ENCODE results near the gene CLK4.

Gene CLK4

GRCh38 chr5:178577944-178578343, 48.9 kb downstream of the CLK4 start:
- H3K4me1 ChIP-seq (ENCODE audit: insufficient read depth, insufficient read length) = peaks cover 4% of the 10 kb centered on the region
- H3K9ac ChIP-seq (ENCODE audit: insufficient read length, low read depth) = peak overlapping the region; percentile 82
- peaks cover 4% of the 10 kb centered on the region for H3K27me3 ChIP-seq (ENCODE audit: insufficient read depth, insufficient read length)
- peaks cover 12% of the 10 kb centered on the region for H3K36me3 ChIP-seq (ENCODE audit: insufficient read depth, insufficient read length, low read length)
- no peak overlapping the region for H3K4me3 ChIP-seq (ENCODE audit: insufficient read length, low read depth)
- H3K9me3 ChIP-seq (ENCODE audit: insufficient read depth, low read length) = peaks cover 4% of the 10 kb centered on the region
- TF ChIP-seq YY1 (IDR thresholded peaks at IDR 0.05; ENCODE audit: insufficient read depth, insufficient read length) = no peak
- no peak for TF ChIP-seq ZNF274 (IDR thresholded peaks at IDR 0.05; ENCODE audit: low read depth, low read length)
- no peak for DNase-seq (ENCODE audit: low read depth, low spot score)

- Histone ChIP-seq H3K4me3 (ENCODE audit: insufficient read length, low read depth) (peak overlapping the region; percentile 45), H3K27me3 (ENCODE audit: insufficient read depth, insufficient read length) (peaks cover 4% of the 10 kb centered on the region), H3K4me1 (ENCODE audit: insufficient read depth, insufficient read length) (peaks cover 4% of the 10 kb centered on the region), H3K9me3 (ENCODE audit: insufficient read depth, low read length) (peaks cover 9% of the 10 kb centered on the region), H3K9ac (ENCODE audit: insufficient read length, low read depth) (peak overlapping the region; percentile 82), H3K36me3 (ENCODE audit: insufficient read depth, insufficient read length, low read length) (peaks cover 12% of the 10 kb centered on the region)
- no peak for DNase-seq (ENCODE audit: low read depth, low spot score)
- TF ChIP-seq YY1 (IDR thresholded peaks at IDR 0.05; ENCODE audit: insufficient read depth, insufficient read length) (no peak), ZNF274 (IDR thresholded peaks at IDR 0.05; ENCODE audit: low read depth, low read length) (no peak), SUZ12 (IDR thresholded peaks at IDR 0.05; ENCODE audit: extremely low read depth, insufficient read depth, insufficient read length) (no peak)
Observed at GRCh38 chr5:178577376-178577839, 49.4 kb downstream of the CLK4 start.

DNA sequence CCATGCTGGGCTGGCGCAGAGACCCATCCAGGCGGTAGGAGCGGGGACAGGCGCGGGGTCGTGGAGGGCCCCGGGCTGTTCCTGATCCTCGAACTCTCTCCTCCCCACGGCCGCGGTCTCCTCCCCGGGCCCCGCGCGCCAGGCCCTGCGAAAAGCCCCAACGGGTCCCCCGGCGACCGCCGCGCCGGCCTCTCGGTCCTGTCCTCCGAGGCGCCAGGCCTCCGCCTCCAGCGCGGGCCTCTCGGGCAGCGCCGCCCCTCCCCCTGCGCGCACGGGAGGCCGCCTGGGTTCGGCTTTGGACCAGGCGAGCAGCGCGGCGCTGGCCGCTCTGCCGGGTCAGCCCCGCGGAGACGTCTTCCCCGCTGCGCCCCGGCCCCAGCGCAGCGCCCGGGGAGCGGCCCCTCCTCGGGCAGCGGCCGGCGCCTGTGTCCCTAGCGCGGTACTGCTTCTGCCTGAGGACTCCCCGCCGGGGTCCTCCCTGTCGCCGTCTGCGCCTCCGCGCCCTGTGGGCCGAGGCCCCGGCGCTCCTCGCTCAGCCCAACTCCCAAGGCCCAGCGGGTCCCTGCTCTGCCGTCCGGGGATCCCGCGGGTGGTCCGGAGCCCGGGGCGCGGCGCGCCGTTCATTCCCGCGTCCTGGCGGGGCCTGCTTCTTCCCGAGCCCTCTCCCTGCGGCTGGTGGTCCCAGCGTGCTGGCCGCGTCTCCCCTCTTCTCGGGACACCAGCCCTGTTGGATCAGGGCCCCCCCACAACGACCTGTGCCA, 50.1 kb downstream of the CLK4 start:
- DNase-seq (ENCODE audit: low read depth, low spot score) = no peak
- Histone ChIP-seq H3K9me3 (ENCODE audit: insufficient read depth, low read length) (peaks cover 13% of the 10 kb centered on the region), H3K4me1 (ENCODE audit: insufficient read depth, insufficient read length) (peaks cover 4% of the 10 kb centered on the region), H3K27me3 (ENCODE audit: insufficient read depth, insufficient read length) (peaks cover 4% of the 10 kb centered on the region), H3K4me3 (ENCODE audit: insufficient read length, low read depth) (peak overlapping the region; percentile 45), H3K36me3 (ENCODE audit: insufficient read depth, insufficient read length, low read length) (peaks cover 12% of the 10 kb centered on the region), H3K9ac (ENCODE audit: insufficient read length, low read depth) (peak overlapping the region; percentile 82)
- TF ChIP-seq ZNF274 (IDR thresholded peaks at IDR 0.05; ENCODE audit: low read depth, low read length) = no peak
- no peak for TF ChIP-seq SUZ12 (IDR thresholded peaks at IDR 0.05; ENCODE audit: extremely low read depth, insufficient read depth, insufficient read length)
- TF ChIP-seq YY1 (IDR thresholded peaks at IDR 0.05; ENCODE audit: insufficient read depth, insufficient read length) = no peak

DNA sequence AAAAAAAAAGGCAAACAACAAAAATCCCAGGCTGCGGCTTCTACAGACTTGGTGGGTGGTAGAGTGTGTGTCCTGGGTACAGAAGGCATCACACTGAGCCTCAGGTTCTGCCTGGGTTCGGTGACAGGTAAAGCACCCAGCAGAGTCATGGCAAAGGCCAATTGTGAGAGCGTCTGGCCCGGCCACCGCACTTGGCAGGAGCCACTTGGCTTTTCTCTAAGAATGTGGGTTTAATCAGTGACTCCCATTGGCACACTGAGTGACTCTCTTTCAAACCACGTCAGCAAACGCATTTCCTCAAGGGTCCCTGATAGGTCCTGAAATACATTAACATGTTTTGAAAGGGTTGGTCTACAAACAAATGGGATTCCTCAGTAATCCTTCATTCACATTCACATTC, 53.6 kb downstream of the CLK4 start:
- peaks cover 4% of the 10 kb centered on the region for H3K4me1 ChIP-seq (ENCODE audit: insufficient read depth, insufficient read length)
- TF ChIP-seq SUZ12 (IDR thresholded peaks at IDR 0.05; ENCODE audit: extremely low read depth, insufficient read depth, insufficient read length) = no peak
- peaks cover 12% of the 10 kb centered on the region for H3K36me3 ChIP-seq (ENCODE audit: insufficient read depth, insufficient read length, low read length)
- peaks cover 13% of the 10 kb centered on the region for H3K9me3 ChIP-seq (ENCODE audit: insufficient read depth, low read length)
- peaks cover 4% of the 10 kb centered on the region for H3K27me3 ChIP-seq (ENCODE audit: insufficient read depth, insufficient read length)
- DNase-seq (ENCODE audit: low read depth, low spot score) = no peak
- H3K4me3 ChIP-seq (ENCODE audit: insufficient read length, low read depth) = no peak overlapping the region
- no peak overlapping the region for H3K9ac ChIP-seq (ENCODE audit: insufficient read length, low read depth)

- DNase-seq (ENCODE audit: low read depth, low spot score) = no peak
- no peak overlapping the region for H3K9ac ChIP-seq (ENCODE audit: insufficient read length, low read depth)
- no peak overlapping the region for H3K4me3 ChIP-seq (ENCODE audit: insufficient read length, low read depth)
- TF ChIP-seq YY1 (IDR thresholded peaks at IDR 0.05; ENCODE audit: insufficient read depth, insufficient read length) = no peak
- H3K4me1 ChIP-seq (ENCODE audit: insufficient read depth, insufficient read length) = no peaks in the 10 kb centered on the region
- peaks cover 12% of the 10 kb centered on the region for H3K36me3 ChIP-seq (ENCODE audit: insufficient read depth, insufficient read length, low read length)
- peaks cover 4% of the 10 kb centered on the region for H3K27me3 ChIP-seq (ENCODE audit: insufficient read depth, insufficient read length)
- H3K9me3 ChIP-seq (ENCODE audit: insufficient read depth, low read length) = peaks cover 13% of the 10 kb centered on the region
Observed at GRCh38 chr5:178572617-178573016, 54.2 kb downstream of the CLK4 start.

DNA sequence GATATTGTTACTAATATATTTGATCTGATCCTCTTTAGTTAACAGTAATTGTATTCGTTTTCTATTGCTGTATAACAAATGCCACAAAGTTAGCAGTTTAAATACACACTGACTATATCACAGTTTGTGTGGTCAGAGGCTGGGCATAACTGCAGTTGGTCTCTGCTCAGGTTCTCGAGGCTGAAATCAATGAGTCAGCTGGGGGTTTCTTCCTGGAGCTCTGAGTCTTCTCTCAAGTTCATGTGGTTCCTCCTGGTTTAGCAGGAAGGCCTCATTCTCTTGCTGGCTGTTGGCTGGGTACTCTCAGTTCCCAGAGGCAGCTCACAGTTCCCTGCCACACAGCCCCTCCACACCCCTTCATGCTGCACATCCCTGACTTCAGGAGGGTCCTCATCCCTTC, 57.4 kb downstream of the CLK4 start:
- H3K4me3 ChIP-seq (ENCODE audit: insufficient read length, low read depth) = no peak overlapping the region
- TF ChIP-seq SUZ12 (IDR thresholded peaks at IDR 0.05; ENCODE audit: extremely low read depth, insufficient read depth, insufficient read length) = no peak
- no peak for TF ChIP-seq ZNF274 (IDR thresholded peaks at IDR 0.05; ENCODE audit: low read depth, low read length)
- TF ChIP-seq YY1 (IDR thresholded peaks at IDR 0.05; ENCODE audit: insufficient read depth, insufficient read length) = no peak
- no peak for DNase-seq (ENCODE audit: low read depth, low spot score)
- H3K27me3 ChIP-seq (ENCODE audit: insufficient read depth, insufficient read length) = no peaks in the 10 kb centered on the region
- peaks cover 4% of the 10 kb centered on the region for H3K4me1 ChIP-seq (ENCODE audit: insufficient read depth, insufficient read length)
- no peak overlapping the region for H3K9ac ChIP-seq (ENCODE audit: insufficient read length, low read depth)
- H3K36me3 ChIP-seq (ENCODE audit: insufficient read depth, insufficient read length, low read length) = peaks cover 3% of the 10 kb centered on the region
- peaks cover 13% of the 10 kb centered on the region for H3K9me3 ChIP-seq (ENCODE audit: insufficient read depth, low read length)

DNA sequence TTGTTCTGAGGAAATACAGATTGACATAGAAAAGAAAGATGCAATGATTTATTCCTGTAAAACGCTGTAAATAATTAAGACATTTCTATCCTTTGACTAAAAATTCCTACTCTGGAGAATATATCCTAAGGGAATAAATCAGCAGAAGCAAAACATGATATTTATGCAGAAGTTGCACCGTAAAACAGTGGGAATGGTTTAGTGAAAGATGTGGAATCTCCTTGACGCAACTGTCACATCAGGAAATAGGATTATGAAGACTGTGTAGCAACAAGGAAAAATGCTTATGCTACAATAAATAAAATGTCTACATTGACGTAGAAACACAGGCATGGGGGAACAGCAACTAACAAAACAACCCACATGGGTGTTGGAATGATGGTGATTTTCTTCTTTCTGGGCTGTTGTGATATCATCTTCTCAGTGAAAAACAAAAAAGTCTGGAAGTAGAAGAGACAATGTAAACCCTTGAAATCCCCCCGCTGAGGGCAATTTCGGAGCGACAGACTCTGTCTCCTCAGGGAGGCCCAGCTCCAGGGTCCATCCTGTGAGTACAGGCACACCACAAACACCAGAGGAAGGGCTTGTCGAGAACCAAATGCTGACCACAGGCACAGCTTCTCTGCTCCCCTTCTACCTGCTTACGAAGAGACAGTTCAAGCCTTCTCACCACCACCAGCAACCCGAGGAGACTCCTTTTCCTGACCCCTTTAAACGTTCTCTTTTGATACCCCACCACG, 61.9 kb downstream of the CLK4 start:
- Histone ChIP-seq H3K4me3 (ENCODE audit: insufficient read length, low read depth) (no peak overlapping the region), H3K4me1 (ENCODE audit: insufficient read depth, insufficient read length) (peaks cover 8% of the 10 kb centered on the region), H3K27me3 (ENCODE audit: insufficient read depth, insufficient read length) (no peaks in the 10 kb centered on the region), H3K36me3 (ENCODE audit: insufficient read depth, insufficient read length, low read length) (no peaks in the 10 kb centered on the region), H3K9ac (ENCODE audit: insufficient read length, low read depth) (no peak overlapping the region), H3K9me3 (ENCODE audit: insufficient read depth, low read length) (peaks cover 4% of the 10 kb centered on the region; the same call in 1 of the 2 replicates)
- no peak for TF ChIP-seq ZNF274 (IDR thresholded peaks at IDR 0.05; ENCODE audit: low read depth, low read length)
- no peak for TF ChIP-seq SUZ12 (IDR thresholded peaks at IDR 0.05; ENCODE audit: extremely low read depth, insufficient read depth, insufficient read length)
- no peak for TF ChIP-seq YY1 (IDR thresholded peaks at IDR 0.05; ENCODE audit: insufficient read depth, insufficient read length)
- DNase-seq (ENCODE audit: low read depth, low spot score) = no peak
